Fibroblast of lung (primary cell): ENCODE results near the gene HEATR1.

Experiments used
- EZH2 ChIP-seq: IDR thresholded peaks from 2 replicates; pipeline ENCODE4 v1.5.1; 2012; ENCODE audit warnings: low read length, control low read depth, mild to moderate bottlenecking; ENCODE audit errors: missing control alignments
- TF ChIP-seq, protein P1 (sequence below), 2 donors: IDR thresholded peaks in 1 of 2; conservative IDR thresholded peaks in 1 of 2; 1 replicate in 1 of 2; 2 replicates in 1 of 2; pipeline ENCODE4 v1.5.1; 2011 to 2012; ENCODE audit warnings: low read length in 2 of 2, control low read depth in 1 of 2, inconsistent platforms in 1 of 2, low read depth in 1 of 2, mild to moderate bottlenecking in 1 of 2

DNA sequence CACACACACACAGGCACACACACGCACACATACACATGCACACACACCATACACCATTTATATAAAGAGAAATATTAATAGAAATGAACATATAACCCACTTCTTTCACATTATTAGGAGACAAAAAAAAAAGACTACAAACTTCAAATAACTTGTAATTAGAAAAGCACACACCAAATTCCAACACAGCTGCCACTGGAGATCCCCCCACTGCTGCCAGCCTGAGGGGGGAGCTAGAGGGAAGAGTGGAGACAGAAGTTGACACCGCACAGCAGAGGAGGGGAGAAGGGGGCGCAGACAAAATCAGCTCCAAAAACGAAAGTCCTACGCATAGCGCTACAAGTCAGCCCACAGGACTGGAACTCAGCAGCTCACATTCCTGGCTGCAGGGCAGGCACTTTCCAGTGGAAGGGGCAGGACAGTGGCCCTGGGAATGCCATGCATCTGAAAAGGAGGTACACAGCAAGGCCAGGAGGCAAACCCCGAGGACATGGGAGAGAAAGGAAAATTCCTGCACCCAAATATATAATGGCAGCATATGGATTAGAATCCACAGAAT, 44.0 kb downstream of the HEATR1 start:
- TF ChIP-seq, protein P1, sequence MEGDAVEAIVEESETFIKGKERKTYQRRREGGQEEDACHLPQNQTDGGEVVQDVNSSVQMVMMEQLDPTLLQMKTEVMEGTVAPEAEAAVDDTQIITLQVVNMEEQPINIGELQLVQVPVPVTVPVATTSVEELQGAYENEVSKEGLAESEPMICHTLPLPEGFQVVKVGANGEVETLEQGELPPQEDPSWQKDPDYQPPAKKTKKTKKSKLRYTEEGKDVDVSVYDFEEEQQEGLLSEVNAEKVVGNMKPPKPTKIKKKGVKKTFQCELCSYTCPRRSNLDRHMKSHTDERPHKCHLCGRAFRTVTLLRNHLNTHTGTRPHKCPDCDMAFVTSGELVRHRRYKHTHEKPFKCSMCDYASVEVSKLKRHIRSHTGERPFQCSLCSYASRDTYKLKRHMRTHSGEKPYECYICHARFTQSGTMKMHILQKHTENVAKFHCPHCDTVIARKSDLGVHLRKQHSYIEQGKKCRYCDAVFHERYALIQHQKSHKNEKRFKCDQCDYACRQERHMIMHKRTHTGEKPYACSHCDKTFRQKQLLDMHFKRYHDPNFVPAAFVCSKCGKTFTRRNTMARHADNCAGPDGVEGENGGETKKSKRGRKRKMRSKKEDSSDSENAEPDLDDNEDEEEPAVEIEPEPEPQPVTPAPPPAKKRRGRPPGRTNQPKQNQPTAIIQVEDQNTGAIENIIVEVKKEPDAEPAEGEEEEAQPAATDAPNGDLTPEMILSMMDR (conservative IDR thresholded peaks at IDR 0.05 in 1 of 2, IDR thresholded peaks at IDR 0.05 in 1 of 2; ENCODE audit: low read depth in 1 of 2, low read length in 2 of 2) = no peak
- TF ChIP-seq EZH2 = no peak
